Mesenchymal stem cell (in vitro differentiated cells and primary cell): ENCODE measurements around the gene TBX21.

Experiments
- DNase-seq: peaks from one replicate; pipeline ENCODE4 v3.0.0-alpha.2; 2013
- H2AFZ ChIP-seq: one replicate; pipeline ENCODE4 v1.6.1; 2013; ENCODE audit warnings: low read depth, mild to moderate bottlenecking, control low read depth, inconsistent platforms, low read length, moderate library complexity
- H2AK5ac ChIP-seq: 2 replicates; pipeline ENCODE4 v1.6.1; 2013; ENCODE audit warnings: low read length, moderate library complexity, mild to moderate bottlenecking, inconsistent platforms; ENCODE audit not compliant: severe bottlenecking
- H2BK120ac ChIP-seq: one replicate; pipeline ENCODE4 v1.6.1; 2013; ENCODE audit warnings: low read depth, mild to moderate bottlenecking, inconsistent platforms, low read length, moderate library complexity
- H2BK12ac ChIP-seq, 2 experiments: one replicate each; pipeline ENCODE4 v1.6.1; 2013; ENCODE audit warnings: inconsistent platforms in 2 of 2, low read length in 2 of 2, mild to moderate bottlenecking in 2 of 2, moderate library complexity in 2 of 2, control low read depth in 1 of 2
- H2BK15ac ChIP-seq: one replicate; pipeline ENCODE4 v1.6.1; 2013; ENCODE audit warnings: mild to moderate bottlenecking, low read depth, inconsistent platforms; ENCODE audit not compliant: poor library complexity, severe bottlenecking
- H2BK5ac ChIP-seq: 2 replicates; pipeline ENCODE4 v1.6.1; 2013; ENCODE audit warnings: low read depth, mild to moderate bottlenecking, low read length, control low read depth, inconsistent platforms; ENCODE audit not compliant: poor library complexity, severe bottlenecking
- H3K14ac ChIP-seq, 2 experiments: one replicate each; pipeline ENCODE4 v1.6.1; 2013; ENCODE audit warnings: inconsistent platforms in 2 of 2, low read length in 2 of 2, control low read depth in 1 of 2, mild to moderate bottlenecking in 1 of 2, moderate library complexity in 1 of 2
- H3K18ac ChIP-seq, 2 experiments: one replicate each; pipeline ENCODE4 v1.6.1; 2013; ENCODE audit warnings: inconsistent platforms in 2 of 2, low read length in 2 of 2, control low read depth in 1 of 2, low read depth in 1 of 2, mild to moderate bottlenecking in 1 of 2
- H3K23ac ChIP-seq, 2 experiments: one replicate each; pipeline ENCODE4 v1.6.1; 2013; ENCODE audit warnings: inconsistent platforms in 2 of 2, low read length in 2 of 2, mild to moderate bottlenecking in 2 of 2, moderate library complexity in 2 of 2, control low read depth in 1 of 2
- H3K27ac ChIP-seq: 2 replicates; pipeline ENCODE4 v1.5.1; 2013; ENCODE audit warnings: mild to moderate bottlenecking, moderate library complexity, low read length, control low read depth, inconsistent platforms; ENCODE audit not compliant: poor library complexity, severe bottlenecking
- H3K27me3 ChIP-seq, 2 experiments: 2 replicates each; pipeline versions ENCODE4 v1.6.1 to v1.7.0; 2013; ENCODE audit warnings: low read length in 2 of 2, mild to moderate bottlenecking in 2 of 2, moderate library complexity in 2 of 2, control low read depth in 1 of 2, inconsistent platforms in 1 of 2; ENCODE audit not compliant: control insufficient read depth in 1 of 2, insufficient read depth in 1 of 2
- H3K36me3 ChIP-seq, 2 experiments: 2 replicates each; pipeline versions ENCODE4 v1.6.1 to v1.7.0; 2013; ENCODE audit warnings: low read length in 2 of 2, control low read depth in 1 of 2, inconsistent platforms in 1 of 2, low read depth in 1 of 2, mild to moderate bottlenecking in 1 of 2; ENCODE audit not compliant: insufficient read depth in 2 of 2, control insufficient read depth in 1 of 2
- H3K4ac ChIP-seq, 2 experiments: one replicate each; pipeline ENCODE4 v1.6.1; 2013; ENCODE audit warnings: inconsistent platforms in 2 of 2, low read length in 2 of 2, mild to moderate bottlenecking in 2 of 2, moderate library complexity in 2 of 2, control low read depth in 1 of 2, low read depth in 1 of 2
- H3K4me1 ChIP-seq: 2 replicates; pipeline ENCODE4 v1.6.1; 2013; ENCODE audit warnings: low read depth, low read length, control low read depth; ENCODE audit not compliant: control insufficient read depth, insufficient read depth
- H3K4me2 ChIP-seq: 2 replicates; pipeline ENCODE4 v1.6.1; 2013; ENCODE audit warnings: low read length, mild to moderate bottlenecking, inconsistent platforms; ENCODE audit not compliant: poor library complexity, severe bottlenecking
- H3K4me3 ChIP-seq, 2 experiments: 2 replicates each; pipeline versions ENCODE4 v1.5.1 to v1.7.0; 2013; ENCODE audit warnings: low read length in 2 of 2, mild to moderate bottlenecking in 2 of 2, control low read depth in 1 of 2, low read depth in 1 of 2; ENCODE audit not compliant: insufficient read depth in 1 of 2
- H3K79me1 ChIP-seq: replicated peaks from 2 replicates; pipeline ENCODE4 v1.6.1; 2013; ENCODE audit warnings: mild to moderate bottlenecking, control low read depth, low read length, inconsistent platforms; ENCODE audit not compliant: poor library complexity, severe bottlenecking
- H3K9ac ChIP-seq: 2 replicates; pipeline ENCODE4 v1.7.0; 2013; ENCODE audit warnings: mild to moderate bottlenecking, low read length, moderate library complexity
- H3K9me3 ChIP-seq: 2 replicates; pipeline ENCODE4 v1.7.0; 2013; ENCODE audit warnings: mild to moderate bottlenecking, low read length; ENCODE audit not compliant: control insufficient read depth
- H4K8ac ChIP-seq: one replicate; pipeline ENCODE4 v1.6.1; 2013; ENCODE audit warnings: inconsistent platforms, mild to moderate bottlenecking, low read length, moderate library complexity
- H4K91ac ChIP-seq: one replicate; pipeline ENCODE4 v1.6.1; 2013; ENCODE audit warnings: mild to moderate bottlenecking, low read length, inconsistent platforms
- WGBS: methylation state at CpG from one replicate; pipeline ENCODE4 v1.1.7; 2013; ENCODE audit warnings: mixed read lengths; 5-methylcytosine and 5-hydroxymethylcytosine counted together

The TBX21 gene

DNA sequence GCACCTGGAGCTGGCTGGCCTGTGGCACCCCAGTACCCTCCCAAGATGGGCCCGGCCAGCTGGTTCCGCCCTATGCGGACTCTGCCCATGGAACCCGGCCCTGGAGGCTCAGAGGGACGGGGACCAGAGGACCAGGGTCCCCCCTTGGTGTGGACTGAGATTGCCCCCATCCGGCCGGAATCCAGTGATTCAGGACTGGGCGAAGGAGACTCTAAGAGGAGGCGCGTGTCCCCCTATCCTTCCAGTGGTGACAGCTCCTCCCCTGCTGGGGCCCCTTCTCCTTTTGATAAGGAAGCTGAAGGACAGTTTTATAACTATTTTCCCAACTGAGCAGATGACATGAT is 12.0 kb downstream of the TBX21 start:
- no peak overlapping the region for H2BK120ac ChIP-seq
- H3K36me3 ChIP-seq = no peaks in the 10 kb centered on the region
- no peak overlapping the region for H3K9ac ChIP-seq
- H3K14ac ChIP-seq = no peak overlapping the region
- H2AK5ac ChIP-seq = no peak overlapping the region
- H3K4me1 ChIP-seq = peaks cover 2% of the 10 kb centered on the region
- H2BK5ac ChIP-seq = no peak overlapping the region
- no peaks in the 10 kb centered on the region for H3K79me1 ChIP-seq
- no peak overlapping the region for H3K18ac ChIP-seq
- no peak overlapping the region for H3K23ac ChIP-seq
- no peak overlapping the region for H2BK12ac ChIP-seq
- no peak overlapping the region for H4K8ac ChIP-seq
- H3K4me3 ChIP-seq = no peak overlapping the region
- H4K91ac ChIP-seq = no peak overlapping the region
- peaks cover 8% of the 10 kb centered on the region for H3K9me3 ChIP-seq
- WGBS = 81% methylated on average over 10 of the region's 10 CpGs
- H3K4me2 ChIP-seq = no peak overlapping the region
- H3K4ac ChIP-seq = no peak overlapping the region
- H3K27ac ChIP-seq = no peak overlapping the region
- H3K27me3 ChIP-seq = peaks cover 46 to 57% of the 10 kb centered on the region in 2 experiments
- no peak overlapping the region for H2BK15ac ChIP-seq
- H2AFZ ChIP-seq = no peak overlapping the region
- no peak for DNase-seq

DNA sequence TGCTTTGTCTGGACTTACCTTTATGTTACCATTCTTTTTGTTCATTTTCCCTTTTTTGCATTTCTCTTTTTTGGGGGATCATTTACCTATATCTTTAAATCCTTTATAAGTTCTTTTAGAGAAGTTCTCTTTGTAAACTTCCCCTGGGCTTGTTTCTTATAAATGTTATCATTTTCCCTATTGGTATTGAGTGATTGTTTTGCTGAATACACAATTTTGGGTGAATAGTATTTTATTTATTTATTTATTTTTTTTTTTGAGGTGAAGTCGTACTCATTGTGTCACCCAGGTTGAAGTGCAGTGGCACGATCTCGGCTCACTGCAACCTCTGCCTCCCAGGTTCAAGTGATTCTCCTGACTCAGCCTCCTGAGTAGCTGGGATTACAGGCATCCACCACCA is 18.4 kb downstream of the TBX21 start:
- no peak overlapping the region for H2BK5ac ChIP-seq
- H2AK5ac ChIP-seq = no peak overlapping the region
- no peaks in the 10 kb centered on the region for H3K79me1 ChIP-seq

GRCh38 chr17:47757386-47757785 is 24.4 kb downstream of the TBX21 start:
- Histone ChIP-seq H3K4ac (no peak overlapping the region), H3K9ac (no peak overlapping the region), H3K18ac (no peak overlapping the region), H2BK15ac (no peak overlapping the region), H3K4me3 (no peak overlapping the region), H3K27me3 (peaks cover 0 to 7% of the 10 kb centered on the region in 2 experiments), H3K27ac (no peak overlapping the region), H2AK5ac (no peak overlapping the region), H3K23ac (no peak overlapping the region), H3K4me2 (no peak overlapping the region), H3K36me3 (no peaks in the 10 kb centered on the region), H4K8ac (no peak overlapping the region), H3K79me1 (no peaks in the 10 kb centered on the region), H2AFZ (no peak overlapping the region), H2BK5ac (no peak overlapping the region), H2BK12ac (no peak overlapping the region), H3K9me3 (peaks cover 31% of the 10 kb centered on the region), H3K14ac (no peak overlapping the region), H3K4me1 (no peaks in the 10 kb centered on the region), H2BK120ac (no peak overlapping the region), H4K91ac (no peak overlapping the region)
- no peak for DNase-seq
- no CpG with 5 or more reads among the region's 1 CpG for WGBS

More for the DNA sequence above, 18.4 kb downstream of the TBX21 start:
- DNase-seq = no peak
- H3K27ac ChIP-seq = no peak overlapping the region
- no peak overlapping the region for H2BK15ac ChIP-seq
- H3K9ac ChIP-seq = no peak overlapping the region
- no peaks in the 10 kb centered on the region for H3K4me1 ChIP-seq
- H3K4me3 ChIP-seq = no peak overlapping the region
- no peak overlapping the region for H4K91ac ChIP-seq
- peaks cover 3% of the 10 kb centered on the region in 2 experiments for H3K27me3 ChIP-seq
- no peak overlapping the region for H2AFZ ChIP-seq
- no peak overlapping the region for H2BK12ac ChIP-seq
- H3K4me2 ChIP-seq = no peak overlapping the region
- H4K8ac ChIP-seq = no peak overlapping the region
- H3K23ac ChIP-seq = no peak overlapping the region
- H3K14ac ChIP-seq = no peak overlapping the region
- no peak overlapping the region for H2BK120ac ChIP-seq
- 90% methylated on average over 3 of the region's 3 CpGs for WGBS
- no peaks in the 10 kb centered on the region for H3K36me3 ChIP-seq
- no peak overlapping the region for H3K4ac ChIP-seq
- H3K18ac ChIP-seq = no peak overlapping the region
- peaks cover 7% of the 10 kb centered on the region for H3K9me3 ChIP-seq

DNA sequence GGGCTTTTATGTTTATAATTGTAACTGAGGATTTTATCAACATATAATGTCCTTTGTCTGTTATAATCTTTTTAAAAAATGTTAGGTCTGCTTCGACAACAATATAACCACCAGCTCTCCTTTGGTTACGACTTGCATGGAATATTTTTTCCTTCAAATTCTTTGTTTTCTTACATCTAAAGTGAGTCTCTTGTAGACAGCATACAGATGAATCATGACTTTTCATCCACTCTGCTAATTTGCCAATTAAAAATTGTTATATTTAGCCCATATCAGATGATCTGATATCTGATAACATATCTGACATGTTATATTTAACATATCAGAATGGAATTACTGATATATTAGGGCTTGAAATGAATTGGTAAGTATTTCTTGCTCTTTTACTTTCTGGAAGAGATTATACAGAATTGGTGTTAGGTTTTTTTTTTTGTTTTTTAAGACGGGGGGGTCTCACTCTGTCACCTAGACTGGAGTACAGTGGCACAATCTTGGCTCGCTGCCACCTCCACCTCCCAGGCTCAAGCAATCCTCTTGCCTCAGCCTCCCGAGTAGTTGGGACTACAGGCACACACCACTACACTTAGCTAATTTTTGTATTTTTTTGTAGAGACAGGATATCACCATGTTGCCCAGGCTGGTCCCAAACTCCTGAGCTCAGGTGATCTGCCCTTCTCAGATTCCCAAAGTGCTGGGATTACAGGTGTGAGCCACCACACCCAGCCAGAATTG is 27.5 kb downstream of the TBX21 start:
- H2BK120ac ChIP-seq = no peak overlapping the region
- no peak overlapping the region for H3K4ac ChIP-seq
- H2AFZ ChIP-seq = no peak overlapping the region
- no peak overlapping the region for H4K8ac ChIP-seq
- H2BK12ac ChIP-seq = no peak overlapping the region
- no peak overlapping the region for H2BK15ac ChIP-seq
- H3K9me3 ChIP-seq = peaks cover 42% of the 10 kb centered on the region
- no peak overlapping the region for H3K9ac ChIP-seq
- H2AK5ac ChIP-seq = no peak overlapping the region
- 54% methylated on average over 3 of the region's 5 CpGs for WGBS
- DNase-seq = no peak
- H3K4me1 ChIP-seq = no peaks in the 10 kb centered on the region
- H2BK5ac ChIP-seq = no peak overlapping the region
- H3K18ac ChIP-seq = no peak overlapping the region
- H3K23ac ChIP-seq = no peak overlapping the region
- no peak overlapping the region for H3K4me3 ChIP-seq
- H3K36me3 ChIP-seq = no peaks in the 10 kb centered on the region
- peaks cover 0 to 7% of the 10 kb centered on the region in 2 experiments for H3K27me3 ChIP-seq
- H4K91ac ChIP-seq = no peak overlapping the region
- H3K14ac ChIP-seq = no peak overlapping the region
- no peaks in the 10 kb centered on the region for H3K79me1 ChIP-seq
- no peak overlapping the region for H3K4me2 ChIP-seq
- no peak overlapping the region for H3K27ac ChIP-seq
